ENCODE results near the gene FHL2. TPM values are rescaled to one million over a fixed set of nuclear protein-coding genes. Genes with fewer than 3 reads are reported as not detected.
A peak's percentile ranks its signal among the peaks of the same experiment; 100 is the strongest.

The FHL2 gene
- polyA plus RNA-seq, 3 donors = 0.03 TPM; not detected in 1

DNA sequence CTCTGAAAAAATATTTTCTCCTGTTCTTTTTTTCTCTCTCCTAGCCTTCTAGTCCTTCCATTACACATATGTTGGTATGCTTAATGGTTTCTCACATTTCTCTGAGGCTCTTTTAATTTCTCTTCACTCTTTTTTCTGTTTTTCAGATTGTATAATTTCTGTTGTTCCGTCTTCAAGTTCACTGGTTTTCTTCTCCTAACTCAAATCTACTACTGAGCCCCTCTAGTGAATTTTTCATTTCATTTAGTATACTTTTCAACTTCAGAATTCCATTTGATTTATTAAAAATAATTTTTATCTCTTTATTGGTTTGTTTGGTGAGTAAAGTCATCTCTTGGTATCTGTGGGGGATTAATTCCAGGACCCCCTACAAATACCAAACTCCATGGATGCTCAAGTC lies 41.7 kb downstream of the FHL2 start:
- H3K4me3 ChIP-seq (replicated peaks in 1 of 3; ENCODE audit: low read depth in 2 of 3, low read length in 3 of 3) = no peak overlapping the region
- WGBS (ENCODE audit: insufficient coverage) = no CpG with 5 or more reads among the region's 1 CpG
- Mint-ChIP-seq H3K4me3 (no peak overlapping the region), H3K27ac (no peak overlapping the region), H3K27me3 (ENCODE audit: low read depth in 3 of 3) (peaks cover 0 to 2% (median 0%) of the 10 kb centered on the region in 3 donors), H3K9me3 (peaks cover 7 to 17% (median 8%) of the 10 kb centered on the region in 7 donors), H3K36me3 (peaks cover 57 to 82% of the 10 kb centered on the region in 2 donors), H3K4me1 (no peaks in the 10 kb centered on the region)
- peaks cover 0 to 10% of the 10 kb centered on the region in 2 donors for H3K9me3 ChIP-seq (replicated peaks in 1 of 2; ENCODE audit: control insufficient read depth in 1 of 2, insufficient read depth in 1 of 2, low read length in 2 of 2)
- no peaks in the 10 kb centered on the region for H3K4me1 ChIP-seq (ENCODE audit: control insufficient read depth in 1 of 2, insufficient read depth in 2 of 2, low read length in 2 of 2)
- intact Hi-C loops (cut with micrococcal nuclease) = no loop called here
- H3K9ac ChIP-seq (ENCODE audit: insufficient read depth, low read length, poor library complexity, severe bottlenecking) = no peak overlapping the region
- H3K27ac ChIP-seq (ENCODE audit: low read depth in 1 of 2, low read length in 2 of 2) = no peak overlapping the region
- no peaks in the 10 kb centered on the region for H3K27me3 ChIP-seq (ENCODE audit: control insufficient read depth in 2 of 2, insufficient read depth in 2 of 2, low read length in 2 of 2)
- H3K4me2 ChIP-seq (replicated peaks; ENCODE audit: extremely low read depth, low read length, poor library complexity, severe bottlenecking) = no peak overlapping the region
- no peak overlapping the region for H2AFZ ChIP-seq (ENCODE audit: insufficient read depth, low read depth, low read length, poor library complexity, severe bottlenecking)
- no peaks in the 10 kb centered on the region for H4K20me1 ChIP-seq (ENCODE audit: insufficient read depth, low read length)
- no peaks in the 10 kb centered on the region for H3K79me2 ChIP-seq (ENCODE audit: insufficient read depth, low read length)
- TF ChIP-seq, protein P1, sequence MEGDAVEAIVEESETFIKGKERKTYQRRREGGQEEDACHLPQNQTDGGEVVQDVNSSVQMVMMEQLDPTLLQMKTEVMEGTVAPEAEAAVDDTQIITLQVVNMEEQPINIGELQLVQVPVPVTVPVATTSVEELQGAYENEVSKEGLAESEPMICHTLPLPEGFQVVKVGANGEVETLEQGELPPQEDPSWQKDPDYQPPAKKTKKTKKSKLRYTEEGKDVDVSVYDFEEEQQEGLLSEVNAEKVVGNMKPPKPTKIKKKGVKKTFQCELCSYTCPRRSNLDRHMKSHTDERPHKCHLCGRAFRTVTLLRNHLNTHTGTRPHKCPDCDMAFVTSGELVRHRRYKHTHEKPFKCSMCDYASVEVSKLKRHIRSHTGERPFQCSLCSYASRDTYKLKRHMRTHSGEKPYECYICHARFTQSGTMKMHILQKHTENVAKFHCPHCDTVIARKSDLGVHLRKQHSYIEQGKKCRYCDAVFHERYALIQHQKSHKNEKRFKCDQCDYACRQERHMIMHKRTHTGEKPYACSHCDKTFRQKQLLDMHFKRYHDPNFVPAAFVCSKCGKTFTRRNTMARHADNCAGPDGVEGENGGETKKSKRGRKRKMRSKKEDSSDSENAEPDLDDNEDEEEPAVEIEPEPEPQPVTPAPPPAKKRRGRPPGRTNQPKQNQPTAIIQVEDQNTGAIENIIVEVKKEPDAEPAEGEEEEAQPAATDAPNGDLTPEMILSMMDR (IDR thresholded peaks at IDR 0.05) = no peak
- H3K36me3 ChIP-seq (replicated peaks in 1 of 2; ENCODE audit: control insufficient read depth in 1 of 2, insufficient read depth in 2 of 2, low read length in 2 of 2) = peaks cover 32 to 84% of the 10 kb centered on the region in 2 donors
- DNase-seq = no peak

DNA sequence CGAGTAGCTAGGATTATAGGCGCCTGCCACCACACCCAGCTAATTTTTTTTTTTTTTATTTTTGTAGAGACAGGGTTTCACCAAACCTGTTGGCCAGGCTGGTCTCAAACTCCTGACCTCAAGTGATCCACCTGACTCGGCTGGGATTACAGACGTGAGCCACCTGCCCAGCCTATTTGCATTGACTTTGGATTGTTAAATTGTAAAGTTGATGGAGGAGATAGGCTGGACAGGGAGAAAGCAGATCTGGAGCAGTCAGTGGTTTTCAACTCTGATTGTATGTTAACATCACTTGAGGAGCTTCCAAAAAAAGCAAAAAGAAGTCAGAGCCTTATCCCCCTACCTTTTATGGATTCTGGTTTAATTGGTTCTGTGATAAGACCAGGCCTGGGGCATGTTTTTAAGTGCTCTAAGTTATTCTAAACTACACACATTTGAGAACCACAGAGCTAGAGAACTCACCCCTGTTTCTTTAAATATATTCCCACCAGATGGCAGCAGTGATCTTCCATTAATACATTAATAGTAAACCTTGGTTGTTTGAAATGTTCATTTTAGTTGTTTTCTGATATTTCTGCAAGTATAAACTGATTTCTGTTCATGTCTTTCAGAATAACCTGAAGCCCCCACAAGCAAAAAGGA lies 54.0 kb downstream of the FHL2 start:
- Histone ChIP-seq H3K27ac (ENCODE audit: low read depth in 1 of 2, low read length in 2 of 2) (no peak overlapping the region), H3K4me1 (ENCODE audit: control insufficient read depth in 1 of 2, insufficient read depth in 2 of 2, low read length in 2 of 2) (no peaks in the 10 kb centered on the region), H4K20me1 (ENCODE audit: insufficient read depth, low read length) (no peaks in the 10 kb centered on the region), H3K4me3 (replicated peaks in 1 of 3; ENCODE audit: low read depth in 2 of 3, low read length in 3 of 3) (no peak overlapping the region), H3K27me3 (ENCODE audit: control insufficient read depth in 2 of 2, insufficient read depth in 2 of 2, low read length in 2 of 2) (no peaks in the 10 kb centered on the region), H3K79me2 (ENCODE audit: insufficient read depth, low read length) (peaks cover 6% of the 10 kb centered on the region), H3K4me2 (replicated peaks; ENCODE audit: extremely low read depth, low read length, poor library complexity, severe bottlenecking) (no peak overlapping the region), H3K9ac (ENCODE audit: insufficient read depth, low read length, poor library complexity, severe bottlenecking) (no peak overlapping the region), H3K9me3 (replicated peaks in 1 of 2; ENCODE audit: control insufficient read depth in 1 of 2, insufficient read depth in 1 of 2, low read length in 2 of 2) (no peaks in the 10 kb centered on the region), H3K36me3 (replicated peaks in 1 of 2; ENCODE audit: control insufficient read depth in 1 of 2, insufficient read depth in 2 of 2, low read length in 2 of 2) (peaks cover 88 to 97% of the 10 kb centered on the region in 2 donors), H2AFZ (ENCODE audit: insufficient read depth, low read depth, low read length, poor library complexity, severe bottlenecking) (no peak overlapping the region)
- peaks cover 81 to 83% of the 10 kb centered on the region in 2 donors for H3K36me3 Mint-ChIP-seq
- DNase-seq = no peak
- H3K4me3 Mint-ChIP-seq = no peak overlapping the region
- no peaks in the 10 kb centered on the region for H3K4me1 Mint-ChIP-seq
- no peaks in the 10 kb centered on the region for H3K9me3 Mint-ChIP-seq
- no peaks in the 10 kb centered on the region for H3K27me3 Mint-ChIP-seq (ENCODE audit: low read depth in 3 of 3)
- WGBS (ENCODE audit: insufficient coverage) = no CpG with 5 or more reads among the region's 4 CpGs
- intact Hi-C loops (cut with micrococcal nuclease) = no loop called here
- TF ChIP-seq, protein P1 (IDR thresholded peaks at IDR 0.05) = peak; percentile 21
- H3K27ac Mint-ChIP-seq = peak overlapping the region in 1 of 7 donors; percentile 46
